NOMO-1 treated with DMSO at 0.1 percent for 48 hours (cell line): ENCODE measurements around the gene NCBP3.
"Not testable (repeated sequence)": the region's sequence is repeated elsewhere in the genome, so short reads cannot be mapped to it uniquely, and the experiment has no call there.

ENCODE experiments used
- DNase-seq: peaks from one replicate; lab custom pipeline; 2025; ENCODE audit not compliant: unreplicated experiment; lab: John Stamatoyannopoulos, UW

Gene NCBP3

GRCh38 chr17:3794557-3795389, 51.3 kb downstream of the NCBP3 start:
- DNase-seq: no peak

GRCh38 chr17:3794152-3794551, 51.9 kb downstream of the NCBP3 start:
- not testable (repeated sequence) for DNase-seq

GRCh38 chr17:3793258-3793657, 52.8 kb downstream of the NCBP3 start:
- not testable (repeated sequence) for DNase-seq

GRCh38 chr17:3792481-3792880, 53.6 kb downstream of the NCBP3 start:
- no peak for DNase-seq

GRCh38 chr17:3788200-3788599, 57.8 kb downstream of the NCBP3 start:
- DNase-seq: no peak

- DNase-seq: not testable (repeated sequence)
Observed at GRCh38 chr17:3785323-3785722, 60.7 kb downstream of the NCBP3 start.

GRCh38 chr17:3782751-3783150, 63.3 kb downstream of the NCBP3 start:
- DNase-seq: no peak

- DNase-seq: no peak
Observed at GRCh38 chr17:3780986-3781385, 65.1 kb downstream of the NCBP3 start.

- DNase-seq: no peak
Observed at GRCh38 chr17:3777366-3778120, 68.5 kb downstream of the NCBP3 start.

GRCh38 chr17:3773966-3774365, 72.1 kb downstream of the NCBP3 start:
- DNase-seq: no peak

GRCh38 chr17:3773511-3773910, 72.5 kb downstream of the NCBP3 start:
- no peak for DNase-seq

- DNase-seq: no peak
Observed at GRCh38 chr17:3772764-3773163, 73.3 kb downstream of the NCBP3 start.

- DNase-seq: no peak
Observed at GRCh38 chr17:3771140-3771539, 74.9 kb downstream of the NCBP3 start.

- DNase-seq: no peak
Observed at GRCh38 chr17:3770466-3770865, 75.6 kb downstream of the NCBP3 start.

GRCh38 chr17:3768769-3769168, 77.3 kb downstream of the NCBP3 start:
- no peak for DNase-seq

GRCh38 chr17:3768341-3768740, 77.7 kb downstream of the NCBP3 start:
- no peak for DNase-seq

GRCh38 chr17:3766779-3767178, 79.3 kb downstream of the NCBP3 start:
- DNase-seq: no peak

- DNase-seq: no peak
Observed at GRCh38 chr17:3765981-3766380, 80.1 kb downstream of the NCBP3 start.

GRCh38 chr17:3763777-3764170, 82.3 kb downstream of the NCBP3 start:
- DNase-seq: no peak

- DNase-seq: peak; percentile 84
Observed at GRCh38 chr17:3762922-3763776, 82.9 kb downstream of the NCBP3 start.

- DNase-seq: no peak
Observed at GRCh38 chr17:3761918-3762380, 84.1 kb downstream of the NCBP3 start.
